Measurements from ENCODE around the gene ARIH1. TPM values are rescaled to one million over a fixed set of nuclear protein-coding genes. Genes with fewer than 3 reads are reported as not detected.

ARIH1 gene
- total and polyA plus RNA-seq, 2 donors (not counting 1 experiment from before 2014, with no cell fraction given) = 27.9 to 62.3 TPM

DNA sequence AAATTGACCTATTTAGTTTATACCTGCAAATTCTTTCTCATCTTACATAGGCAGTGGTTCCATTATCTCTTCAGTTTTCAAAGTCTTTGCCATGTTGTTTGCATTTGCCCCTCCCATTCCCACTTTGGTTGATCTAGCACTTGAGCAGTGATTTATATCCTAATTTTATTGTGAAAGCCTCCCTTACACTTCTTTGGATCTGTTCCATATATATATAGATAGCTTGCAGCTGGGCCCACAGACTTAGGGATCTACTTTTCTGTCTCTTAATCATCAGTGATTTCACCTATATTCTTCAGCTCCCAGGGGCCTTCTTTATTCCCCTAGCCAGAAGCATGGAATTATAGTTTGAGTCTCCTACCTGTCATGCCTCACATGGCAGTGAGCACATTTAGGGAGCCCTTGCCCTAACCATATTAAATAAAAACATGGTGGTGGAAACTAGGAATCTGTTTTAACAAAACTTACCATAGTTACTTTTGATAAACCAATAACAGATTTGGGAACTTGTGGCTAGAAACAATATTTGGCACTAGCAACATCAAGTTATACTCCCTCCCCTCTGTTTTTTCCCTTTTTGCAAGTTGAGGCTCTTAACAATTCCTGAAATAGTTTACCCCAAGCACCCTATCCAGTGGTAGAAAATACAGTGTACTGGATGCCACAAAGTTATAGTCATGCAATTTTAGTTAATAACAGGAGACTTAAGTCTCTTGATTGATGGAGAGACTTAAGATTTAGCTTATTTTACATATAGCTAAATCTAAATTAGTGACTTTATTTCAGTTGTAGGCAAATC, 41.7 kb downstream of the ARIH1 start:
- H3K9me3 ChIP-seq (ENCODE audit: control insufficient read depth, insufficient read depth, low read depth, low read length) = no peaks in the 10 kb centered on the region
- H4K20me1 ChIP-seq (ENCODE audit: control insufficient read depth, extremely low read depth, insufficient read depth, low read length) = peaks cover 2% of the 10 kb centered on the region
- H3K4me3 ChIP-seq (replicated peaks in 1 of 4; ENCODE audit: control extremely low read depth in 1 of 4, insufficient read depth in 1 of 4, low read depth in 3 of 4, low read length in 4 of 4) = no peak overlapping the region
- no peak overlapping the region for H3K27ac ChIP-seq (ENCODE audit: insufficient read depth, low read length)
- TF ChIP-seq, protein P1, sequence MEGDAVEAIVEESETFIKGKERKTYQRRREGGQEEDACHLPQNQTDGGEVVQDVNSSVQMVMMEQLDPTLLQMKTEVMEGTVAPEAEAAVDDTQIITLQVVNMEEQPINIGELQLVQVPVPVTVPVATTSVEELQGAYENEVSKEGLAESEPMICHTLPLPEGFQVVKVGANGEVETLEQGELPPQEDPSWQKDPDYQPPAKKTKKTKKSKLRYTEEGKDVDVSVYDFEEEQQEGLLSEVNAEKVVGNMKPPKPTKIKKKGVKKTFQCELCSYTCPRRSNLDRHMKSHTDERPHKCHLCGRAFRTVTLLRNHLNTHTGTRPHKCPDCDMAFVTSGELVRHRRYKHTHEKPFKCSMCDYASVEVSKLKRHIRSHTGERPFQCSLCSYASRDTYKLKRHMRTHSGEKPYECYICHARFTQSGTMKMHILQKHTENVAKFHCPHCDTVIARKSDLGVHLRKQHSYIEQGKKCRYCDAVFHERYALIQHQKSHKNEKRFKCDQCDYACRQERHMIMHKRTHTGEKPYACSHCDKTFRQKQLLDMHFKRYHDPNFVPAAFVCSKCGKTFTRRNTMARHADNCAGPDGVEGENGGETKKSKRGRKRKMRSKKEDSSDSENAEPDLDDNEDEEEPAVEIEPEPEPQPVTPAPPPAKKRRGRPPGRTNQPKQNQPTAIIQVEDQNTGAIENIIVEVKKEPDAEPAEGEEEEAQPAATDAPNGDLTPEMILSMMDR (conservative IDR thresholded peaks at IDR 0.05 in 1 of 2, IDR thresholded peaks at IDR 0.05 in 1 of 2; ENCODE audit: low read depth in 1 of 2, low read length in 2 of 2) = no peak
- no peak for TF ChIP-seq EZH2 (IDR thresholded peaks at IDR 0.05; ENCODE audit: low read length, missing control alignments)
- peaks cover 61% of the 10 kb centered on the region for H3K79me2 ChIP-seq (ENCODE audit: control insufficient read depth, insufficient read depth, low read length)
- no peaks in the 10 kb centered on the region for H3K4me1 ChIP-seq (ENCODE audit: control insufficient read depth, extremely low read depth, insufficient read depth, low read length)
- H3K9ac ChIP-seq (ENCODE audit: insufficient read depth, low read length) = no peak overlapping the region
- peak; percentile 58 to 71 for DNase-seq (ENCODE audit: low read depth in 2 of 2)
- no peak overlapping the region for H2AFZ ChIP-seq (ENCODE audit: low read length)
- no peaks in the 10 kb centered on the region for H3K27me3 ChIP-seq (ENCODE audit: control insufficient read depth, insufficient read depth, low read length)
- H3K4me2 ChIP-seq (ENCODE audit: extremely low read depth, insufficient read depth, low read length) = no peak overlapping the region
- H3K36me3 ChIP-seq (ENCODE audit: control insufficient read depth, insufficient read depth, low read length) = no peaks in the 10 kb centered on the region

DNA sequence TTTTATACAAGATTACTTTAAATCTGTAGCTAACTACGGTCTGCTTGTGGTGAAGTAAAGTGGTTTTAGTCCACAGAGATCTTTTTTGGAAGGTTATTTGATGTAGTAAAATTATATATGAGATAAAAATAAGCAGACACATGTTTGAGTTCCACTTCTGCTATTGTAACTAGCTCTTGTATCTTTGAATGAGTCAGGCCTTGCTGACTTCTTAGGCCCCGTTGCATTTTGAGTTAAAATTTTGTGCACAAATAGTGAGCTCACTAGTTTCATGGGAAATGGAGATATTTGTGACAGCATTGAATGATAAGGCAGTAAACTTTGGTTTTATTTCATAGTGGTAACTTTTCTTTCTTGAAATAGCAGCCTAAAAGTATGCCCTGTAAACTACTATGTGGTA, 42.6 kb downstream of the ARIH1 start:
- no peaks in the 10 kb centered on the region for H3K27me3 ChIP-seq (ENCODE audit: control insufficient read depth, insufficient read depth, low read length)
- no peak overlapping the region for H2AFZ ChIP-seq (ENCODE audit: low read length)
- H3K9ac ChIP-seq (ENCODE audit: insufficient read depth, low read length) = no peak overlapping the region
- H3K4me1 ChIP-seq (ENCODE audit: control insufficient read depth, extremely low read depth, insufficient read depth, low read length) = no peaks in the 10 kb centered on the region
- no peak for TF ChIP-seq EZH2 (IDR thresholded peaks at IDR 0.05; ENCODE audit: low read length, missing control alignments)
- TF ChIP-seq, protein P1 (conservative IDR thresholded peaks at IDR 0.05 in 1 of 2, IDR thresholded peaks at IDR 0.05 in 1 of 2; ENCODE audit: low read depth in 1 of 2, low read length in 2 of 2) = no peak
- H3K4me3 ChIP-seq (replicated peaks in 1 of 4; ENCODE audit: control extremely low read depth in 1 of 4, insufficient read depth in 1 of 4, low read depth in 3 of 4, low read length in 4 of 4) = no peak overlapping the region
- DNase-seq (ENCODE audit: low read depth in 2 of 2) = peak in 1 of 2 donors; percentile 13
- no peaks in the 10 kb centered on the region for H3K36me3 ChIP-seq (ENCODE audit: control insufficient read depth, insufficient read depth, low read length)
- no peak overlapping the region for H3K4me2 ChIP-seq (ENCODE audit: extremely low read depth, insufficient read depth, low read length)
- H3K79me2 ChIP-seq (ENCODE audit: control insufficient read depth, insufficient read depth, low read length) = peaks cover 54% of the 10 kb centered on the region
- peaks cover 2% of the 10 kb centered on the region for H4K20me1 ChIP-seq (ENCODE audit: control insufficient read depth, extremely low read depth, insufficient read depth, low read length)
- no peak overlapping the region for H3K27ac ChIP-seq (ENCODE audit: insufficient read depth, low read length)
- no peaks in the 10 kb centered on the region for H3K9me3 ChIP-seq (ENCODE audit: control insufficient read depth, insufficient read depth, low read depth, low read length)

DNA sequence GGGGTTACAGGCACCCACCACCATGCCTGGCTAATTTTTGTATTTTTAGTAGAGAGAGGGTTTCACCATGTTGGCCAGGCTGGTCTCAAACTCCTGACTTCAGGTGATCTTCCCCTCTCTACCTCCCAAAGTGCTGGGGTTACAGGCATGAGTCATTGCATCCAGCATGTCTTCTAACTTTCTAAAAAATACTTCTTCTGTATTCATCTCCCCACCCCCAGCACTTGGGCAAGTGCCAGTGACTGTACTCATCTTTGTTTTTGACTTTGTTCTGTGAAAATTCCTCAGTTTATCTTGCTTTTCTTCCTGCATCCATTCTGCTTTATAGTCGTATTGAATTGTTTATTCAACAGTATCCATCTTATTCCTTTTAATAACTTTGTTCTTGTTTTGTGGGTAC, 47.6 kb downstream of the ARIH1 start:
- Histone ChIP-seq H3K4me2 (ENCODE audit: extremely low read depth, insufficient read depth, low read length) (no peak overlapping the region), H3K9ac (ENCODE audit: insufficient read depth, low read length) (no peak overlapping the region), H3K27me3 (ENCODE audit: control insufficient read depth, insufficient read depth, low read length) (no peaks in the 10 kb centered on the region), H3K4me1 (ENCODE audit: control insufficient read depth, extremely low read depth, insufficient read depth, low read length) (no peaks in the 10 kb centered on the region), H3K79me2 (ENCODE audit: control insufficient read depth, insufficient read depth, low read length) (peaks cover 13% of the 10 kb centered on the region), H4K20me1 (ENCODE audit: control insufficient read depth, extremely low read depth, insufficient read depth, low read length) (no peaks in the 10 kb centered on the region), H3K9me3 (ENCODE audit: control insufficient read depth, insufficient read depth, low read depth, low read length) (no peaks in the 10 kb centered on the region), H3K4me3 (replicated peaks in 1 of 4; ENCODE audit: control extremely low read depth in 1 of 4, insufficient read depth in 1 of 4, low read depth in 3 of 4, low read length in 4 of 4) (no peak overlapping the region), H2AFZ (ENCODE audit: low read length) (no peak overlapping the region), H3K27ac (ENCODE audit: insufficient read depth, low read length) (no peak overlapping the region), H3K36me3 (ENCODE audit: control insufficient read depth, insufficient read depth, low read length) (no peaks in the 10 kb centered on the region)
- DNase-seq (ENCODE audit: low read depth in 2 of 2) = peak; percentile 19 to 43
- no peak for TF ChIP-seq EZH2 (IDR thresholded peaks at IDR 0.05; ENCODE audit: low read length, missing control alignments)
- TF ChIP-seq, protein P1 (conservative IDR thresholded peaks at IDR 0.05 in 1 of 2, IDR thresholded peaks at IDR 0.05 in 1 of 2; ENCODE audit: low read depth in 1 of 2, low read length in 2 of 2) = no peak
